Choroid plexus epithelial cell (primary cell): ENCODE results near the gene KISS1R.

Experiments
- DNase-seq: peaks from one replicate; pipeline ENCODE4 v3.0.0-alpha.2; 2010; ENCODE audit warnings: low read depth
- H3K4me3 ChIP-seq: 2 replicates; pipeline ENCODE4 v1.5.1; 2011; ENCODE audit warnings: low read depth, mild to moderate bottlenecking, control low read depth, low read length, moderate library complexity
- CTCF ChIP-seq: conservative IDR thresholded peaks from 2 replicates; pipeline ENCODE4 v1.5.1; 2011; ENCODE audit warnings: low read depth, mild to moderate bottlenecking, control low read depth, inconsistent platforms, low read length, moderate library complexity

The KISS1R gene

GRCh38 chr19:902446-903226 lies 14.5 kb upstream of the KISS1R start:
- no peak overlapping the region for H3K4me3 ChIP-seq
- no peak for TF ChIP-seq CTCF
- DNase-seq = no peak

GRCh38 chr19:903266-903797 lies 13.8 kb upstream of the KISS1R start:
- no peak overlapping the region for H3K4me3 ChIP-seq
- no peak for DNase-seq
- no peak for TF ChIP-seq CTCF

- H3K4me3 ChIP-seq = no peak overlapping the region
- no peak for DNase-seq
- TF ChIP-seq CTCF = no peak
These were observed 12.6 kb upstream of the KISS1R start for GRCh38 chr19:904545-904944.

GRCh38 chr19:906480-906879 lies 10.7 kb upstream of the KISS1R start:
- no peak for TF ChIP-seq CTCF
- DNase-seq = no peak
- no peak overlapping the region for H3K4me3 ChIP-seq

GRCh38 chr19:907183-907853 lies 9.8 kb upstream of the KISS1R start:
- H3K4me3 ChIP-seq = no peak overlapping the region
- TF ChIP-seq CTCF = no peak
- no peak for DNase-seq

- no peak for DNase-seq
- H3K4me3 ChIP-seq = peak overlapping the region; percentile 30
- TF ChIP-seq CTCF = no peak
These were observed 5.7 kb upstream of the KISS1R start for GRCh38 chr19:911197-912033.
